EH (cell line): ENCODE data around the gene TMEM117.
A peak's percentile ranks its signal among the peaks of the same experiment; 100 is the strongest.

Source experiments
- DNase-seq: peaks from one replicate; pipeline ENCODE4 v3.0.0-alpha.2; 2015; ENCODE audit warnings: low read depth

The TMEM117 gene

DNA sequence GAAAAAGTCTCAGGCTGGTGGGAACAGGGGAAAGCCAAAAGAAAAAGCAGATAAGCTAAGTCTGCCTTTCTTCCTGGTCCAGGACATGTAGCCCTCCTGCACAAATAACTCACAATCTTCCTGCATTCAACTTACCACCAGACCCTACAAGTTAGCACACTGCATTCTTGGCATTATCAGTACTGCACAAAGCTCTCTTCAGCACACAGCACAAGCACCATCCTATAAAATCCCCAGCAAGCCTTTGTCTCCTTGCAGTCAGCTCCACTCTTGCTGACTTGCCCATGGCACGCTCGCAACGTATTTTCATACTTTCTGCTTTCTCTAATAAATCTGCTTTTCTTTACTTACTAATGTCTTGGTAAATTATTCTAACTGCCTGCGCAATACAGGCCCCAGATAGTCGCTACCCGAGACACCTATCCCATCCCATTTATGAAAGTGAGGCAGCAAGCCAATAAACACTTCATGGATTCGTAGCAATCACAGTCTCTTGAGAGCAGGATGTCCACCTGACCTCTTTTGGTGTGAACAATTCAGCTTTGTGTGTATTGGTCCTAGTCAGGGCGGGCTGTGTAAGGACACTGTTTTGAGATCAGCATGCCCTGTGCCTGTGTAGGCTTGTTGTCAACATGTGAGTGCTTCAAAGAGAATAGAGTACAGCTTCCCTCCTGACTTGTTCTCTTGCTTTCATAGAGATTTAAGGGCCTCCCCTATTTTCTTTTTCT is 49.0 kb downstream of the TMEM117 start:
- DNase-seq = no peak

DNA sequence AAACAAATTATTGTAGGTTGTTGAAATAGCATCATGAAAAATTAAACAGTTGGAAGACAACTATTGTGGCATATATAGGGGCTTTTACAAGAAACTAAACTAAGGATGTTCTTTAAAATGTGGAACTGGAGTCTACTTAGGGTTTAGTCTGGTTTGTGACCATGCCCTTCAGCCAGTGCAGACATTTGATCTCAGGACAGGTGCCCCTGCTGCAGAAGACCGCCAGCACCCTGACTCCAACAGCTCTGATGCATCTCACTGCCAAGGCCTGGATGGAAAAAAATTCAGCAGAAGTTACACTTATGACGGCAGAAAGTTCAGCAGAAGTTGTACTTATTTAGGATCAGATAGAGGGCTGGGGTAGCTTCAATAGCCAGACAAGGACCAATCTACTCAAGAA is 51.5 kb downstream of the TMEM117 start:
- DNase-seq = no peak

DNA sequence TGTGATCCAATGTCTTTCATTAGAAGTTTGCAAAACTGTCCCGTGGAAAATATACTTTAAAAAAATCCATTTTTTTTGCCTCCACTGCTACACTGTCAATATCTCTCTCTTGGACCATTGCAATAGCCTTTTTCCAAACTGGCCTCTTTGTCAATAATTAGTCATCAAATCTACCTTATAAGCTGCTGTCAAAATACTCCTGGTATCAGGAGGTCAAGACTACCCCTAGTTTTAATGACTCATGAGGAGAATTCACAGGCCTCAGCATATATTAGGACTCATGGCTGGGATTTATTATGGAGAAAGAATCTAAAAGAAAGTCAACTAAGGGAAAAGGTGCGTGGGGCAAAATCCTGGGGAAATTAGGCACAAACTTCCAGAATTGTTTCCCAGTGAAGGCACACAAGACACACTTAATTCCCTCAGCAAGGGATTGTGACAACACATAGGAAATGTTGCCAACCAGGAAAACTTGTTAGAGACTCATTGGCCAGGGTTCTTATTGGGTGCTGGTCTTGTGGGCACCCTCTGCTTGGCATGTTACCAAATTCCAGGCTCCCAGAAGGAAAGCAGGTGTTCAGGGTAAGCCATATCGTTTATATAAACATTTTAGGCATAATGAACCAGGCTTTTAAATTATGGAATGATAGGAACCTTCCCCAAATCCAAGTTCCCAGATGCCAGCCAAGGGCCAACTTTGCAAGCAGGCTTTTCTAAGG is 56.1 kb downstream of the TMEM117 start:
- no peak for DNase-seq

DNA sequence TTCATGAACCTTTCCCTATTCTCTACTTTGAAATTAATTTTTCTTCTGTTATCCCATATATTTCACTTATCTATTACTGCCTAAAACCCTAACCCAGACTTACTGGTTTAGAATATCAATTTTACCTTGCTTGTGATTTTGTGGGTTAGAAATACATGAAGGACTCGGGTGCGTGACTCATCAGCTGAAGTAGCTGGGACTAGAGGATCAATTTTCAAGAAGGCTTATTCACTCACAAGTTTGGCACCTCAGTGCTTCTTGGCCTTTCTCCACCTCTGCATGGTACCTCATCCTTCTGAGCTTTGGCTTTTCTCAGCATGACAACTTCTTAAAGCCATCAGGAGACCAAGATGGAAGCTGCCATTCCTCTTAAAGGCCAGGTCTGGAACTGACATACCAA is 57.8 kb downstream of the TMEM117 start:
- peak; percentile 10 for DNase-seq

DNA sequence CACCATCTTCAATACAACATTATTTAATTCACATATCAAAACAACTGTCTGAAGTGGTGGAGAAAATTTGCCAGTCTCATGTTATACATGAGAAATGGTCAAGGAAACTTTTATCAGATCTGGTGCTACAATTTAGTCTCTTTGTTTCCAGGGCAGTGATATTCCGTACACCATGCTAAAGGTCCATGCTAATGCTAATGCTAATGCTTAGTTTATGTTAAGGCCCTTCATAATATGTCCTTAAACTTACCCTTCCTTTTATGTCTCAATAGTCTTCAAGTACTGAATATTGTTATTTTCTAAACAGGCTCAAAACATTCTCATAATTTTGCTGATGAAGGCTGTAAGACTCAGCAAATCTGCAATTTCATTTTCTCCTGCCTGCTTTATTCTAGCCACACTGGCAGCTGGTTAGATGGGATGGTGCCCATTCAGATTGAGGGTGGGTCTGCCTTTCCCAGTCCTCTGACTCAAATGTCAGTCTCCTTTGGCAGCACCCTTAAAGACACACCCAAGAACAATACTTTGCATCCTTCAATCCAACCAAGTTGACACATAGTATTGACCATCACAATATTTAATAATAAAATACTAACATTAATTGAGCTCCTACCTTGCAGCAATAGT is 59.8 kb downstream of the TMEM117 start:
- no peak for DNase-seq

DNA sequence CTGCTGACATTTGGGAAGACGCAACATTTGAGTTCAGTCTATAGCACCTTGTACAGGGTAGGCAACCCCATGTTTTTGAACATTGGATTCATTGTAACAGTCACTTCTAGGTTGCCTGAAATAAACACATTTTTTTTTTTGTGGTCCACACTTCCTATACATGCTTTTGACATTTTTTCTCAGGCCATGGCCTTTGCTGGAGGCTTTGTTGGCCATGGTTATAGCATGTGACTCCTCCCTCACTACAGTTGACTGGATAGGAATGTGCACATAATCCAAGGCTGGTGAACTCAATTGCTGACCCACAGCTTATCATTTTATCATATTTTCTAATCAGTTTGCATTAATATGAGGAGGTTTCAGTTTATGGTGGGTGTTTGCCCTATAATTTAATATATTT is 60.6 kb downstream of the TMEM117 start:
- DNase-seq = peak; percentile 6

GRCh38 chr12:43898474-43898873 is 62.6 kb downstream of the TMEM117 start:
- DNase-seq = no peak

GRCh38 chr12:43899574-43899973 is 63.7 kb downstream of the TMEM117 start:
- no peak for DNase-seq

- no peak for DNase-seq
Measured at GRCh38 chr12:43903686-43904085, 67.8 kb downstream of the TMEM117 start.

GRCh38 chr12:43912859-43913258 is 77.0 kb downstream of the TMEM117 start:
- peak; percentile 13 for DNase-seq

DNA sequence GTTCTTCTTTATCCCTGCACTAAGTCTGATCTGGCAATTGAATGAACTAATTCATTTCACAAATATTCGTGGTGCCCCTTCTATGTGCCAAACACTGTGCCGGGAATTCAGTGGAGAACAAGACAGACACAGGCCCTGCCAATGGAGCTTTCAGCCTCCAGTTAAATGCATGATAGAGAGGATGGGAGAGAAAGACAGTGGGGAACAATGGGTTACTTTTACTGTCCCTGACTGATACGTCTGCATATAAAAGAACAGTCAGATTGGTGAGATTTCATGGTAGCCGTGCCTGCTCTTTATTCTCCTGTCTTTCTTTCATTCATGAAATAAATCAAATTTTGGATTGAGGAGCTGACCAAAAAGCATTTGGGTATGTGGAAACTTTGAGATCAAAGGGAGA is 78.5 kb downstream of the TMEM117 start:
- DNase-seq = no peak

DNA sequence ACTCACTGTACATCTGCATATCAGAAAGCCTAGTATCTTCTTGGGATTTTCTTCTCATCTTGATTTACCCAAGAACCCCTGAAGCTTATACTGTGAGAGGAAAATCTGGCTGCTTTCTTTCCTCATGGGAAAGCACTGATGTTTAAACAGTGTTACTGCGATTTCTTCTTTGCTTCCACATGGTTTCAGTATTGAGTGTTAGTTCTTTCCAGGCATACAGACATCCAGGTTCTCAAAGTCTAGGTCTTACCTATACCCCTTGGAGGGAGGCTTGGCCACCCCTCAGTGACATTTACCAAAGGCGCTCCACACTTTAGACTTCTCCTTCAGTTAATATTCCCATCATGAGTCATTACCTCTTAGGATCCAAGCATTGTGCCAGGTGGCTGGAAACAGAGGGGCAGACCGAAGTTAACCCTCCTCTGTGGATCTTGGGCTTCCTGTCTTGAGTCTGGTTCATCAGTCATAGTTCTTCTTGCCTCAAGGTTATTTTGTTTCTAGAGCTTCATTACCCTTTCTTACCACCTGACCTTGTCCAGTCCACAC is 79.1 kb downstream of the TMEM117 start:
- no peak for DNase-seq

DNA sequence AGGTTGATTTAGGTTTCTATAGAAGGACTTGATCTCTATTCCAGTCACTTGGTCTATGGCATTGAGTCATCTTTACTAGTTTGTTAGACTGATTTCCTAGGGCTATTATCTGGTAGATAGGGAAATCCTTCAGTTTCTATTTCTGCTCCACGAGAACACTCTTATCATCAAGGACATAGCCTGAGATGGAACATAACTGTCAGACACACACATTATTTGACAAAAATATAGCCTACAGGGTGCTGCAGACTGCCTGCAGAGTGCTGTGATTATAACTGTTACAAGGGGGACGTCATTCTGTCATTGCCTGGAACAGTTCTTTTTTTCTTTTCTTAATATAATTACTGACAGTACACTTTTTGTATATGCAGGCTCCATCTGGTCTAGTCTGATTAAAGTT is 82.0 kb downstream of the TMEM117 start:
- DNase-seq = no peak

DNA sequence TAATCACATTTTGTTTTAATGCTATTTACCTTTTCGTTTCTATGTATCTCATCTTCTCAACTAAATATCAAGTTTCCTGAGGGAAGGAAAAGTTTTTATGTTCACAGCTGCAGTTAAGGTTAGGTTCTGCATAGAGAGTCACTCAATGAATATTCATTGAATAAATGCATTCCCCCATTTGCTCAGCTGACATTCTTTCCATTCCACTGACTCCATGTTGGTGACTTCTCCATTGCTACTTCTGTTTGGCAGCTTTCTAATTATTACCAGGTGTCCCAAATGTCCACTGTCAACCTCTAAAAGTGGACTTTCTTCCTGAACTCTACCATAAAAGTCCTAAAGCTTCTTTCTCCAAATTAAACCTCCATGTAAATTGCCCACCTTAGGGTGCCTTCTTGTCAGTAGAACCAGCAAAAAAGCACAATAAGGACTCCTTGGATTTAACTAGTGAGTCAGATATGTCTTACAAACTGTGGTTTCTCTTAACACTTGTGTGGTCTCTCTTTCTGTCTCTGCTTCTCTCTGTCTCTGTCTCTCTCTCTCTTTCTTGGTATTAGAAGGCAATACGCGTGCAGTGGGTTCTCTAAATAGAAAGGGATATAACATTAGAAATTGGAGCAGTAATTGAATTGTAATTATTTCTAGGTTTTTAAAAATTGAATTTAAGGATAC is 85.9 kb downstream of the TMEM117 start:
- peak; percentile 76 for DNase-seq

- no peak for DNase-seq
Measured at GRCh38 chr12:43930032-43930431, 94.2 kb downstream of the TMEM117 start.

GRCh38 chr12:43931187-43931586 is 95.3 kb downstream of the TMEM117 start:
- no peak for DNase-seq

DNA sequence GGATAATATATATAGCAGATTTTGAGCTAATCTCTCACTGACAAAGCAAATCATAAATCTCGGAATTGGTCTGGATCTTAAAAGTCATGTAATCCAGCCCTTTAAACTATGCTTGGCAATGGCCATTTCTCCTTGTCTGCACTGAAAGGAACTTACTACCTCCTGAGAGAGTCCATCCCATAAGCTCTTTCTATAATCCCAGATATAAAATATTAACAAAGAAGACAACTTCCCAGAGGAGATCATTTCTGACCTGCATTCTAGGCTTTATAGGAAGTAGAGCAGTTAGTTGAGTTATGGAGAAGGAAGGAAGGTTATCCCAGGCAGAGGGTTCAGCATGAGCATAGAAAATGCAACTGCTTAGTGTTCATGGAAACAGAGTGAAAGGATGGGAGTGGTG is 99.7 kb downstream of the TMEM117 start:
- DNase-seq = no peak

DNA sequence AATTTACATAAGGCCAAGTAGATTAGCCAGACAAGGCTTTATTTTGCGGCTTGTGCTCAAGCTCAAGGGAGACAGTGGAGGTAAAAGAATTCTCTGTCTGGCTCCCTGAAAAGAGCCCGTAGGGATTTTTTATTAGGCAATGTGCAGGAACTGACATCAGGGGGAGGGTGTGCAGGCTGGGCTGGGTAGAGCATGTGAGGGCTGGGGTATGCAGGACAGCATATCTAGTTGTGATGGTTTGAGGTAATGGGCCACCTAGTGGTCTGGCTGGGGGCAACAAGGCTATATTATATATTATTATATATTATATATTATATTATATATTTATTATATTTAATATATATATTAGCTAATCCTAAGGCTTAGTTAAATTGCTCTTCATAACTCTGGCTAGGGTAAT is 102.1 kb downstream of the TMEM117 start:
- peak; percentile 18 for DNase-seq

- peak; percentile 6 for DNase-seq
Measured at GRCh38 chr12:43942379-43942778, 106.5 kb downstream of the TMEM117 start.

DNA sequence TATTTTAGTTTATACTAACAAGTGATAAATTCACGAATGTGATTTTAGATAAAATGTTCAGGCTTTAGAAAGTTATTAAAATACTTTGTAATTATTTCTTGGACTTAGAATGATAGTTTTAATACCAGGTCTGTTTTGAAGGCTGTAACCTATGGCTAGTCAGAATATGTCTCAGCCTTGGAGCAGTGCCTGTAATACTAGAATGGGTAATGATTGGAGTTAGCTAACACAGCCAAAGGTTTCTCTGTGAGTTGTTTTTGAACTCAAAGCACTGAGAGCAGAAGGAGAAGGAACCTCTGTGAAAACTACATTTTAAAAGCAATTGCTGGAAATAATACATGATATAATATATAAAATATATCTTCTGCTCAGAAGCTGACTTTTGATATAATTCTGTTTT is 110.1 kb downstream of the TMEM117 start:
- no peak for DNase-seq

GRCh38 chr12:43951286-43951685 is 115.4 kb downstream of the TMEM117 start:
- no peak for DNase-seq

DNA sequence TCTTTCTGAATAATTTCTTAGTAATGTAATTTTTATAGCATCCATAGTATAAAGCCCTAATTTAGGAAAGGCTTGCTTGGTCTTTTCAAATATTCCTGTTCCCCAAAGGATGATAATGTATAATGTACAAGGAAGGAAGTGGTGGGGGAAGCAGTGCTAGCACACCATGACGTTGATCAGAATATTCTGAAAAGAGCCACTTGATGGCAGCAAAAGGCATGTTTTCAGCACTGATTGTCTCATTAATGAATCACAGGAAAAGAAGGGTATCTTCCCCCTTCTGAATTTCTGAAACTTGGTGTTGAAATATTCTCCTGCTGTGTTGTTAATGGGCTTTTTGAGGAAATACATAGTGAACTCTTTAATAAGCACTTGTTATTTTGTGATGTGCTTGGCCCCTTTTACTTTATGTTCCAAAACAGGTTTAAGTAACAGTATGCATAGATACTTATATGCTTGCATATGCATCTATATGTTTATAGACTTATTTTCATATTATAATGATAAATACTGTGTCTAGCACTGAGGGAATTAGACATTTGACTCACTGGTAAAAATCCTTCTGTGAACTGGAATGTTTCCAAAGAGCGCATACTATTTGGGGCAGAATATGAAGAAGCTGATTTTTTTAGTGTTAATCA is 122.0 kb downstream of the TMEM117 start:
- peak; percentile 68 for DNase-seq
